GM18519 (cell line): ENCODE data around the gene ONECUT1.
A peak's percentile ranks its signal among the peaks of the same experiment; 100 is the strongest.

ENCODE experiments used
- ATAC-seq: cut with Tn5 transposase; IDR thresholded peaks from one replicate; pipeline ENCODE4 v1.9.1; 2021; ENCODE audit warnings: mild to moderate bottlenecking, moderate library complexity; ENCODE audit not compliant: unreplicated experiment, low FRiP score

Gene ONECUT1

GRCh38 chr15:52783929-52784798, 6.0 kb downstream of the ONECUT1 start:
- ATAC-seq: no peak

GRCh38 chr15:52783191-52783829, 6.8 kb downstream of the ONECUT1 start:
- no peak for ATAC-seq

GRCh38 chr15:52782514-52782913, 7.6 kb downstream of the ONECUT1 start:
- no peak for ATAC-seq

GRCh38 chr15:52780172-52780980, 9.8 kb downstream of the ONECUT1 start:
- peak; percentile 49 for ATAC-seq

GRCh38 chr15:52778457-52778856, 11.7 kb downstream of the ONECUT1 start:
- ATAC-seq: no peak

- no peak for ATAC-seq
These were observed 17.4 kb downstream of the ONECUT1 start for GRCh38 chr15:52772766-52773165.

- ATAC-seq: no peak
These were observed 24.4 kb downstream of the ONECUT1 start for GRCh38 chr15:52765785-52766184.

GRCh38 chr15:52764731-52765130, 25.4 kb downstream of the ONECUT1 start:
- ATAC-seq: no peak

- no peak for ATAC-seq
These were observed 27.5 kb downstream of the ONECUT1 start for GRCh38 chr15:52762621-52763020.

- ATAC-seq: no peak
These were observed 29.6 kb downstream of the ONECUT1 start for GRCh38 chr15:52760562-52760961.

GRCh38 chr15:52759969-52760368, 30.2 kb downstream of the ONECUT1 start:
- ATAC-seq: no peak

- ATAC-seq: no peak
These were observed 32.6 kb downstream of the ONECUT1 start for GRCh38 chr15:52757496-52757895.

GRCh38 chr15:52751522-52751921, 38.6 kb downstream of the ONECUT1 start:
- ATAC-seq: no peak

GRCh38 chr15:52749258-52749657, 40.9 kb downstream of the ONECUT1 start:
- peak; percentile 77 for ATAC-seq

GRCh38 chr15:52746162-52746757, 43.9 kb downstream of the ONECUT1 start:
- no peak for ATAC-seq

- ATAC-seq: no peak
These were observed 44.6 kb downstream of the ONECUT1 start for GRCh38 chr15:52745326-52746161.

- ATAC-seq: no peak
These were observed 51.8 kb downstream of the ONECUT1 start for GRCh38 chr15:52738311-52738710.

GRCh38 chr15:52737720-52738119, 52.4 kb downstream of the ONECUT1 start:
- no peak for ATAC-seq

GRCh38 chr15:52735231-52736089, 54.7 kb downstream of the ONECUT1 start:
- ATAC-seq: no peak
